Ascending aorta (tissue), 2 donors: Measurements from ENCODE around the gene NR1I3. TPM values are rescaled to one million over a fixed set of nuclear protein-coding genes. Genes with fewer than 3 reads are reported as not detected.
A peak's percentile ranks its signal among the peaks of the same experiment; 100 is the strongest.

Source experiments
- DNase-seq, 2 donors: peaks; one replicate each; pipeline ENCODE4 v3.0.0-alpha.2; 2019; ENCODE audit warnings: low spot score in 2 of 2
- H3K27ac ChIP-seq, 2 donors: fragments of 200-600 bp; sonication (generic); one replicate each; pipeline ENCODE4 v1.5.1; 2016 to 2017; ENCODE audit warnings: mild to moderate bottlenecking in 1 of 2
- H3K27me3 ChIP-seq: fragments of 200-600 bp; sonication (generic); one replicate; pipeline ENCODE4 v1.5.1; 2017
- H3K36me3 ChIP-seq, 2 donors: fragments of 200-600 bp; sonication (generic); one replicate each; pipeline ENCODE4 v1.5.1; 2016
- H3K4me1 ChIP-seq, 2 donors: fragments of 200-600 bp; sonication (generic); one replicate each; pipeline ENCODE4 v1.5.1; 2016 to 2017; ENCODE audit warnings: mild to moderate bottlenecking in 1 of 2
- H3K4me3 ChIP-seq, 2 donors: fragments of 200-600 bp; sonication (generic); one replicate each; pipeline ENCODE4 v1.5.1; 2016 to 2017; ENCODE audit warnings: mild to moderate bottlenecking in 1 of 2
- H3K9me3 ChIP-seq, 2 donors: fragments of 200-600 bp; sonication (generic); one replicate each; pipeline ENCODE4 v1.5.1; 2016
- CTCF ChIP-seq, 3 experiments: fragments of 200-600 bp in 2 of 3; fragments of 450-650 bp in 1 of 3; sonication (generic) in 2 of 3; IDR thresholded peaks; one replicate each; pipeline ENCODE4 v1.5.1; 2016 to 2019; ENCODE audit warnings: antibody characterized with exemption in 3 of 3, mild to moderate bottlenecking in 1 of 3, moderate library complexity in 1 of 3
- intact Hi-C: fragments of 100-400 bp; cut with DNase I; formaldehyde crosslinking; loops from one replicate; pipeline ENCODE4 v1.15.1; 2023
- total RNA-seq: library from RNA; depleted of rRNA; stranded (reverse); fragments of >200 nt; gene quantifications from one replicate; pipeline ENCODE4 v1.1.0, GENCODE V29; 2016

Gene NR1I3
- total RNA-seq, 1 donor from 2014 or later: 0.21 TPM

GRCh38 chr1:161214369-161214768, 23.6 kb downstream of the NR1I3 start:
- Histone ChIP-seq H3K27me3 (no peaks in the 10 kb centered on the region), H3K4me1 (peaks cover 0 to 4% of the 10 kb centered on the region in 2 donors), H3K9me3 (no peaks in the 10 kb centered on the region), H3K4me3 (no peak overlapping the region), H3K36me3 (peaks cover 45 to 58% of the 10 kb centered on the region in 2 donors), H3K27ac (peak overlapping the region in 1 of 2 donors; percentile 84)
- DNase-seq: no peak
- intact Hi-C loops: no loop called here
- no peak for TF ChIP-seq CTCF (IDR thresholded peaks at IDR 0.05)

- Histone ChIP-seq H3K27me3 (no peaks in the 10 kb centered on the region), H3K4me3 (no peak overlapping the region), H3K27ac (no peak overlapping the region), H3K4me1 (no peaks in the 10 kb centered on the region), H3K9me3 (no peaks in the 10 kb centered on the region), H3K36me3 (peaks cover 67 to 92% of the 10 kb centered on the region in 2 donors)
- DNase-seq: peak in 1 of 2 donors; percentile 87
- intact Hi-C loops: loop anchor here (10.0 kb wide), 2 partner anchors 165 to 535 kb away; partner anchors contain the start of genes DUSP12 and USF1
- peak; percentile 82 to 88 (median 84) for TF ChIP-seq CTCF (IDR thresholded peaks at IDR 0.05)
Observed at GRCh38 chr1:161209790-161210409, 28.1 kb downstream of the NR1I3 start.

- no peak overlapping the region for H3K4me3 ChIP-seq
- peak overlapping the region; percentile 55 to 68 for H3K27ac ChIP-seq
- DNase-seq: peak in 1 of 2 donors; percentile 77
- no peaks in the 10 kb centered on the region for H3K9me3 ChIP-seq
- intact Hi-C loops: loop anchor here (10.0 kb wide), 2 partner anchors 162 to 538 kb away; partner anchors contain the start of genes DUSP12 and USF1
- H3K36me3 ChIP-seq: peaks cover 48 to 66% of the 10 kb centered on the region in 2 donors
- no peak for TF ChIP-seq CTCF (IDR thresholded peaks at IDR 0.05)
- H3K4me1 ChIP-seq: peaks cover 5 to 10% of the 10 kb centered on the region in 2 donors
- no peaks in the 10 kb centered on the region for H3K27me3 ChIP-seq
Observed at GRCh38 chr1:161207173-161207572, 30.8 kb downstream of the NR1I3 start.

- intact Hi-C loops: loop anchor here (10.0 kb wide), 2 partner anchors 162 to 538 kb away; partner anchors contain the start of genes DUSP12 and USF1
- peak overlapping the region; percentile 55 to 68 for H3K27ac ChIP-seq
Observed at GRCh38 chr1:161206411-161207140, 31.4 kb downstream of the NR1I3 start.

More at GRCh38 chr1:161206411-161207140, 31.4 kb downstream of the NR1I3 start:
- DNase-seq: no peak
- TF ChIP-seq CTCF (IDR thresholded peaks at IDR 0.05): no peak
- Histone ChIP-seq H3K4me3 (no peak overlapping the region), H3K9me3 (no peaks in the 10 kb centered on the region), H3K36me3 (peaks cover 43 to 60% of the 10 kb centered on the region in 2 donors), H3K27me3 (no peaks in the 10 kb centered on the region), H3K4me1 (peaks cover 5 to 11% of the 10 kb centered on the region in 2 donors)
